ENCODE measurements around the gene NPFF.

DNA sequence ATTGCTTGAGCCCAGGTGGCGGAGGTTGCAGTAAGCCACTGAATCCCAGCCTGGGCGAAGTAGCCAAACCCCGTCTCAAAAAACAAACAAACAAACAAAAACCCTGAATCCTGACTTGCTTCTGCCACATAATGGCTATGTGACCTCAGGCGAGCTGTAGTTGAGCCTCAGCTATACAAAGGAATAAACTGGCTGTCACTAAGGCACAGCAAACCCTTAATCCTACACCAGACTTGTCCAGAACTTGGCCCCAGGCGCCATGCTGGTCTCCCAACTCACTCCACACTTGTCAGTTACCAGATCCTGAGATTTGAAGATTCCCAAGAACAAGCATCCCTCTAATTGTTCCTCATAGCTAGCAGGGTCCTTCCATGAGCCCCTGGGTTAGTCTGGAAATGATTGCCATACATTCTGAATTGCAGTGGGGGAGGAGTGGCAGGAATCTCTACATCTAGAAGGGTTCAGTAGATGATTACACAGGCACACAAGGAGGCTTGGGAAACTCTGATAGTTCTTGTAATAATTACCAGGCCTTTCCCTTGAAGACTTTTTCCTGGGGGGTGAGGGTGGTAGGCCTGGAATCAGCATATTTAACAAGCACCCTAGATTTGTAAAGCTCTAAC, 17.9 kb downstream of the NPFF start:
- TF ChIP-seq, protein P1, sequence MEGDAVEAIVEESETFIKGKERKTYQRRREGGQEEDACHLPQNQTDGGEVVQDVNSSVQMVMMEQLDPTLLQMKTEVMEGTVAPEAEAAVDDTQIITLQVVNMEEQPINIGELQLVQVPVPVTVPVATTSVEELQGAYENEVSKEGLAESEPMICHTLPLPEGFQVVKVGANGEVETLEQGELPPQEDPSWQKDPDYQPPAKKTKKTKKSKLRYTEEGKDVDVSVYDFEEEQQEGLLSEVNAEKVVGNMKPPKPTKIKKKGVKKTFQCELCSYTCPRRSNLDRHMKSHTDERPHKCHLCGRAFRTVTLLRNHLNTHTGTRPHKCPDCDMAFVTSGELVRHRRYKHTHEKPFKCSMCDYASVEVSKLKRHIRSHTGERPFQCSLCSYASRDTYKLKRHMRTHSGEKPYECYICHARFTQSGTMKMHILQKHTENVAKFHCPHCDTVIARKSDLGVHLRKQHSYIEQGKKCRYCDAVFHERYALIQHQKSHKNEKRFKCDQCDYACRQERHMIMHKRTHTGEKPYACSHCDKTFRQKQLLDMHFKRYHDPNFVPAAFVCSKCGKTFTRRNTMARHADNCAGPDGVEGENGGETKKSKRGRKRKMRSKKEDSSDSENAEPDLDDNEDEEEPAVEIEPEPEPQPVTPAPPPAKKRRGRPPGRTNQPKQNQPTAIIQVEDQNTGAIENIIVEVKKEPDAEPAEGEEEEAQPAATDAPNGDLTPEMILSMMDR (IDR thresholded peaks at IDR 0.05), result no peak
- TF ChIP-seq POLR2A (IDR thresholded peaks at IDR 0.05), result no peak

Data from body of pancreas (tissue), 4 donors.